HUES48 (cell line): Measurements from ENCODE around the gene RHO.

Experiments used
- H3K27ac ChIP-seq: one replicate; pipeline ENCODE4 v1.7.0; 2013; ENCODE audit warnings: low read depth, low read length, inconsistent platforms
- H3K27me3 ChIP-seq: 2 replicates; pipeline ENCODE4 v1.6.1; 2013; ENCODE audit warnings: mild to moderate bottlenecking, low read length; ENCODE audit not compliant: control insufficient read depth, insufficient read depth
- H3K36me3 ChIP-seq: 2 replicates; pipeline ENCODE4 v1.6.1; 2013; ENCODE audit warnings: low read length; ENCODE audit not compliant: control insufficient read depth, insufficient read depth
- H3K4me1 ChIP-seq: 2 replicates; pipeline ENCODE4 v1.6.1; 2013; ENCODE audit warnings: mild to moderate bottlenecking, low read length; ENCODE audit not compliant: control insufficient read depth, insufficient read depth
- H3K4me3 ChIP-seq: 2 replicates; pipeline ENCODE4 v1.5.1; 2013; ENCODE audit warnings: mild to moderate bottlenecking, low read depth, low read length
- H3K9ac ChIP-seq: 2 replicates; pipeline ENCODE4 v1.6.1; 2013; ENCODE audit warnings: mild to moderate bottlenecking, low read depth, low read length, moderate library complexity
- H3K9me3 ChIP-seq: 2 replicates; pipeline ENCODE4 v1.6.1; 2013; ENCODE audit warnings: low read length; ENCODE audit not compliant: control insufficient read depth, insufficient read depth

The RHO gene

DNA sequence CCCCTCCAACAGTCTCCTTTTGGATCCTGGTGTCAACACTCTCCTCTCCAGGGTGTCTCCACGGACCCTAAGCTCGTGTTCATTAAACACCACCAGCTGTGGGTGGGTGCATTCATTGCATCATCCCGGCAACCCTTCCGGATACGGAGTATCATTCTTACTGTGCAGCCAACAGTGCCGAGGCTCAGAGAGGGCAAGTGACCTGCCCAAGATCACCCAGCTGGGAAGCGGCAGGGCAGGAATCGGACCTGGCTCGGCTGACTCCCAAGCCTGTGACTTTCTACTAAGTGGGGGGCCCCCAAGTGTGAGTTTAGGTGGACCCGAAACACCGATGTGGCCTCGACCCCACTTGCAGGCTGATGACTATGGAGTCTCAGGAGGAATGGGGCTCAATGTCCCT is 34.9 kb downstream of the RHO start:
- Histone ChIP-seq H3K27ac (no peak overlapping the region), H3K9me3 (no peaks in the 10 kb centered on the region), H3K9ac (no peak overlapping the region), H3K4me3 (no peak overlapping the region), H3K36me3 (peaks cover 5% of the 10 kb centered on the region; the same call in 1 of the 2 replicates), H3K27me3 (no peaks in the 10 kb centered on the region), H3K4me1 (no peaks in the 10 kb centered on the region)

DNA sequence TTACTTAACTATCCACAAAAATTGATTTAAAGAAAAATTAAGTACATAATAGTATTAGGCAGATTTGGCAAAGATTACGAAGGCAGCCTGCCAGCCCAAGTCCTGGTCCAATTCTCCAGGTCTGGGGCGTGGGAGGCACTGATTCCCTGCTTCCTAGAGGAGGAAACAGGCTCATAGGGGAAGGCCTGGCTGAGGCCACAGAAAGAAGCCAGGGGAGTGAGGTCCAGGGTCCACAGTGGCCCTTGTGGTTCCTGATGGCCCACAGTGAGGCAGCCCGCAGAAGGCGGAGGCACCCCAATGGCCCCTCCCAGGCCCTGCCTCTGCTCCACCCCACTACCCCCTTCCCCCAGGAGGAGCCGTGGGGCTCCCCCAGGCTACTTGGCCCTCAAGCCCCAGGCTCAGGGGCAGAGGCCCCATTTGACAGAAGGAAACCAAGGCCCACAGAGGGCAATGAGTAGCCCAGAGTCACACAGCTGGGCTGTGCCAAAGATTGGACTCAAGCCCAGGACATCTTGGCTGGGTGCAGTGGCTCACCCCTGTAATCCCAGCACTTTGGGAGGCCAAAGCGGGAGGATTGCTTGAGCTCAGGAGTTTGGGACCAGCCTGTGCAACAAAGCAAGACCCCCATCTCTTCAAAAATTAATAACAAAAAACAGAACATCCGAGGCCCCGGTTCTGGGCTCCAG is 35.6 kb downstream of the RHO start:
- Histone ChIP-seq H3K27ac (no peak overlapping the region), H3K9ac (no peak overlapping the region), H3K36me3 (0 out of 2 replicates have a peak, but pooled peaks cover 5% of the 10 kb centered on the region)

DNA sequence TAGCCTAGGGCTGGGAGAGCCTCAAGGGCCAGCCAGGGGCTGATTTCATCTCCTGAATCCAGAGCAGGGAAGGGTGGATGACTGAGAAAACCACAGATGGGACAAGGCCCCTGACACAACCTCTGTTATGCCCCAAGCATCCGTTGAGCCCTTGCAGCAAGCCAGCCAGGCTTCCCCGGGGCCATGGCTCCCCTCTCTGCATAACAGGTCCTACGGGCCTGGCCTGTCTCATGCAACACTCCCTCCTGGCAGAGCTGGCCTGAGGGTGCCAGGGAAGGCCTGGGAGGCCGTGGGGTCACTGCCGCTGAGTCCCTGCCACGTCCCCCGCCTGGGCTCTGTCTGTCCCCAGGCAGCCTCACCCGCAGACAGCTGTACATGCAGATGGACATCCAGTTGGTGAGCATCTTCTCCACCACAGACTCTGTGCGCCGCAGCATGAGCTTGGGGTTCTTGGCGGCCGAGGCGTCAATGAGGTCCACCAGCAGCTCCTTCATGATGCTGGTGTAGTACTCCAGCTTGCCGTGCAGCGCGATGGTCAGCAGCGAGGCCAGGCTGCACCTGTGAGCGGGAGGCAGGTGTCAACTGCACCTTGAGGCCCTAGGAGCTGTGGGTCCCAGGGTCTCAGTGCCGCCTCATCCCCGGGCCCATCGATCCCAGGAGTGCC is 36.7 kb downstream of the RHO start:
- H3K4me3 ChIP-seq, result no peak overlapping the region
- H3K9me3 ChIP-seq, result no peaks in the 10 kb centered on the region
- no peak overlapping the region for H3K27ac ChIP-seq
- no peak overlapping the region for H3K9ac ChIP-seq
- H3K27me3 ChIP-seq, result no peaks in the 10 kb centered on the region
- peaks cover 9% of the 10 kb centered on the region; the same call in 1 of the 2 replicates for H3K36me3 ChIP-seq
- H3K4me1 ChIP-seq, result no peaks in the 10 kb centered on the region

More for the DNA sequence above, 35.6 kb downstream of the RHO start:
- H3K4me1 ChIP-seq, result no peaks in the 10 kb centered on the region
- no peaks in the 10 kb centered on the region for H3K27me3 ChIP-seq
- H3K9me3 ChIP-seq, result no peaks in the 10 kb centered on the region
- H3K4me3 ChIP-seq, result no peak overlapping the region

DNA sequence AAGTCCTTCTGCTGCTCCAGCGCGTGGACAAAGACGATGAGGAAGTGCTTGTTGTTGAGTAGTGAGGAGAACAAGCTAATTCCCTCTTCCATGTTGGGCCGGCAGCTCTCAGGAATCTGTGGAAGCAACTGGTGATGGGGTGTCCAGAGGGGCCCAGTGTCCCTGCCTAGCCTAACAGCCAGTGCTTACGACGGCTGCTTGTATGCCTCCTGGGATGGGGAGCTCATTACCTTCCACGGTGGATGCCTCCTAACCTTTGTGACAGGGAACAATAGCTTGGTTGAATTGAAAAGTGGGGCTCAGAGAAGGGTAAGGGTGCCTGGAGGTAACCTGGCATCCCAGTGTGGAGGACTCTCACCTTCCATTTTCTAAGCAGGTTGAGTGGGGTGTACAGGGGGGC is 37.5 kb downstream of the RHO start:
- no peak overlapping the region for H3K4me3 ChIP-seq
- H3K9me3 ChIP-seq, result no peaks in the 10 kb centered on the region
- no peaks in the 10 kb centered on the region for H3K4me1 ChIP-seq
- H3K9ac ChIP-seq, result no peak overlapping the region
- H3K36me3 ChIP-seq, result peaks cover 9% of the 10 kb centered on the region; the same call in 1 of the 2 replicates
- no peaks in the 10 kb centered on the region for H3K27me3 ChIP-seq
- no peak overlapping the region for H3K27ac ChIP-seq

DNA sequence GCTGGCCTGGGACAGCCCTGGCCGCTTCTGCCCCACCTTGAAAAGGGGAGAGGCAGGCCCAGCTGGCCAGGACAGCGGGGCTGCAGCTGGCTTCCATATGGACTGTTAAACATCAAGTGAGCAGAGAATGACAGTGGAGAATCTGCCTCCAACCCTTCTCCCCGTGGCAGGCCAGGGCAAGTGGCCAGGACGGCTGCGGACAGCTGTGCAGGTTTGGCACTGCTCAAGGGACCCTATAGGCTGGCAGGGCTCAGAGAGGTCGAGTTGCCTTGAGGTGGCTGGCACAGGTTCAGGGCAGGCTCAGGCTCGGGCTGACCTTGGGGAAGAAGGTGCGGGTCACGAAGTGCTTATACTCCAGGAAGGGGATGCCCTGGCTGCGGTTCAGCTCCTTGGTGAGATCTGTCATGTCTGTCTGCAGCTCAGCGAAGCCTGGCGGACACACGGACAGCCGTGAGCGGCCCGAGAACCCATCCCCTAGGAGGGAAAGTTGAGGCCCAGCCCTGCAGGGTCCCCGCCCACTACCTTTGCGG is 38.8 kb downstream of the RHO start:
- Histone ChIP-seq H3K36me3 (peaks cover 9% of the 10 kb centered on the region; the same call in 1 of the 2 replicates), H3K4me3 (no peak overlapping the region), H3K9me3 (no peaks in the 10 kb centered on the region)

DNA sequence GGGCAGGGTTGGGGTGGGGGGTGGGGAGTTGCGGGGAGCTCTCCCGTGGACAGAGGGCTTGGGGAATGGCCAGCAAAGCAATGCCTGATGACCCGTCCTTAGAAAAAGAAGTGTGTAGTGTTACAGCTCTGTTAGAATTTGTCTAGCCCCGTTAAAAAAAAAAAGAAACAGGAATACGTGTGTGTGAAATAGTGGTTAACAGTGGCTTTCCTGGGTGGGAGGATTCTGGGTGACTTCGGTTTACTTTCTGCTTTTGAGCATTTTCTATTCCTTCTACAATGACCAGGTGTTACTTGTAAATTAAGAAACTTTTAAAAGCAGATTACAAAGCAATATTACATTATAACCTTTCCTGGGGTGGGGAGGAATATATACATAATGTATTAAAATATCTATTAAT is 39.5 kb downstream of the RHO start:
- Histone ChIP-seq H3K36me3 (peaks cover 9% of the 10 kb centered on the region; the same call in 1 of the 2 replicates), H3K9ac (no peak overlapping the region), H3K27me3 (no peaks in the 10 kb centered on the region), H3K4me3 (no peak overlapping the region), H3K4me1 (no peaks in the 10 kb centered on the region), H3K27ac (no peak overlapping the region), H3K9me3 (no peaks in the 10 kb centered on the region)

More for the DNA sequence above, 38.8 kb downstream of the RHO start:
- Histone ChIP-seq H3K9ac (no peak overlapping the region), H3K4me1 (no peaks in the 10 kb centered on the region), H3K27ac (no peak overlapping the region), H3K27me3 (no peaks in the 10 kb centered on the region)

DNA sequence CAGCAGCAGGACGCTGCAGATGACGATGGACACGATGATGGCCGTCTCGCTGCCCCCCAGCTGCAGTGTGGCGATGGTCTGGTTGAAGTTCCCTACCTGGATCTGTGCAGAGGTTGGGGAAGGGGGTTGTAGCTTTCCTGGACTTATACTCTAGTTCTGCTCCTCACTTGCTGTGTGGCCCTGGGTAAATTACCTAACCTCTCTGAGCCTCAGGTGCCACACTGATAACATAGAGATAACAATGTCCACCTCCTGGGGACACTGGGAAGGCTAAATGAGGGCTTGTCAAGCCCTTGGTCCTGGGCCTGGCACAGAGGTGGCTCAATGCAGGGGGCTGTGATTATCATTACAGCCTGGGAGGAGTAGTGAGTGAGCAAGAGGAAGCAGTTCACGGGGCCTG is 41.4 kb downstream of the RHO start:
- H3K36me3 ChIP-seq, result peaks cover 4% of the 10 kb centered on the region; the same call in 1 of the 2 replicates
- H3K9ac ChIP-seq, result no peak overlapping the region
- no peak overlapping the region for H3K4me3 ChIP-seq
- H3K9me3 ChIP-seq, result no peaks in the 10 kb centered on the region
- H3K4me1 ChIP-seq, result no peaks in the 10 kb centered on the region
- no peaks in the 10 kb centered on the region for H3K27me3 ChIP-seq
- H3K27ac ChIP-seq, result no peak overlapping the region

DNA sequence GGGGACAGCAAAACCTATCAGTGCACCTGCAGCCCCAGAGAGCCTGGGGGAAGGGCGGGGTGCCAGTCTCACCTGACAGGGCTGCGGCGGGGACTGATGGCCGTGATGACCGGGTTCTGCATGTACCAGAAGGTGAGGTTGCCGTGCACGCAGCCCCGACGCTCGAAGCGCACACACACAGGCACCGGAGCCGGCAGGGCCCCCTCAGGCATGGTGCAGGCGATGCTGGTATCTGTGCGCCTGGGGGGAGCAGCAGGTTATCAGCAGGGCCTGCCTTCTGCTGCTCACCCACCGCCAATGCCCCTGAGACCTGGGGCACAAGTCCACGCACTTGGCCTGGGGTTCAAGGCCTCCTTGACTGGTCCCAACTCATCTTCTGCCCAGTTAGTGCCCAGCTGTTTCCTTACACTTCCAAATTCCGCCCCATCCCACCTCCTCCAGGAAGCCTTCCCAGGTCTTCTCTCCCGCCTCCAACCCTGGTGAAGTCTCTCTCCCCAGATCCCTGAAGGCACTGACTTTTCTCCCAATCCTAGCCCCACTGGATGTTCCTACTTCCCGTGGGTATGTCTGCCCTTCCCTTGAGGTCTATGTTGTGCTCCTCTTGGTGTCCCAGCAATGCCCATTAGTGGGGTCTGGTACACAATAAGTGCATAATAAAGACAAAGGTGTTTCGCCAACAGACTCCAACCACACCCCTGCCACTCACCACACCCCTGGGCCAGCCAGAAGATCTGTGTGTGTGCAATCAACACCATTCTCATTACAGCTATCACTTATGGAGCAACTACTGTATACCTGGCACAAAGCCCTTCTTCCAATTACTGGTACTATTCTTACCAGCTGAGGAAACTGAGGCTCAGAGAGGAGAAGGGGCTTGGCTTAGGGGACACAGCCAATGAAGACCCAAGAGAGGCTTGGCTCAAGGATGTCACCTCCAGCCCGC is 43.4 kb downstream of the RHO start:
- Histone ChIP-seq H3K9me3 (no peaks in the 10 kb centered on the region), H3K9ac (no peak overlapping the region), H3K4me3 (no peak overlapping the region), H3K27me3 (no peaks in the 10 kb centered on the region), H3K27ac (no peak overlapping the region), H3K36me3 (peaks cover 7% of the 10 kb centered on the region; the same call in 1 of the 2 replicates), H3K4me1 (peaks cover 5% of the 10 kb centered on the region; the same call in 1 of the 2 replicates)

DNA sequence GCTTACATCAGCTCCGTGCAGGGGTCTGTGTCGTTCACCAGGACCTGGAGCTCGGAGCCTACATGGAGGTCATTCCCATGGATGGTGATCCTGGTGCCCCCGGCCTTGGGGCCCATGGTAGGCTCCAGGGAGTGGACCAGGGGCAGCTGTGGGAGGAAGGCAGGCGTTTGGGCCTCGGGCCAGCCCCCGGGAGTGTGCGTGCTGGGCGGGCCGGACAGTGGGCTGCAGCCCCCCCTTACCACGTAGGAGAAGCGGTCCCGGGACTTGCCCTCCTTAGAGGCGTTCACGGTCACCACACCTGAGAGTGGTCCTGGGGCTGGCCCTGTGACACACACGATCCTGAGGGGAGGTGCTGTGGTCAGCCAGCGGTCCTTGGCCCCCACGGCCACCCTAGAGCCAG is 44.2 kb downstream of the RHO start:
- H3K27ac ChIP-seq, result no peak overlapping the region

DNA sequence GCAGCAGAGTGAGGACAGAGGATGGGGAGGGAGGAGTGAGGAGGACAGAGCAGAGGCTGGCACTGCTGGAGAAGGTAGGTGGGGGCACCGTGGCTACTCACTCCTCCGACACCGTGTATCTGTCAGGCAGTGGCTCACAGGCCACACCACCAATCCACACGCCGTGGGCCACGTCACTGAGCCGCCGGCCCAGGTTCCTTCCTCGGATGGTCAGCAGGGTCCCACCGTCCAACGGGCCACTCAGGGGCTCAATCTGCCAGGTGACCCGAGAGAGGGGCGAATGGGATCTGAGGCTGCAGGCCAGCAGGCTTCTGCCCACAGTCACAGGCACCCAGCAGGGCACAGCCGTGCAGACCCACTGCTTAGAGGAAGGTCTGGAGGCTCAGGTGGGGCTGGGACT is 45.1 kb downstream of the RHO start:
- Histone ChIP-seq H3K27ac (no peak overlapping the region), H3K9ac (no peak overlapping the region), H3K36me3 (peaks cover 7% of the 10 kb centered on the region; the same call in 1 of the 2 replicates), H3K27me3 (no peaks in the 10 kb centered on the region), H3K4me3 (no peak overlapping the region), H3K9me3 (no peaks in the 10 kb centered on the region), H3K4me1 (peaks cover 5% of the 10 kb centered on the region; the same call in 1 of the 2 replicates)

More for the DNA sequence above, 44.2 kb downstream of the RHO start:
- Histone ChIP-seq H3K9me3 (no peaks in the 10 kb centered on the region), H3K36me3 (peaks cover 7% of the 10 kb centered on the region; the same call in 1 of the 2 replicates), H3K27me3 (no peaks in the 10 kb centered on the region), H3K4me1 (peaks cover 5% of the 10 kb centered on the region; the same call in 1 of the 2 replicates), H3K4me3 (no peak overlapping the region), H3K9ac (no peak overlapping the region)
